HG03469 (cell line): Measurements from ENCODE around the gene ICOS.

Source experiments
- ATAC-seq: cut with Tn5 transposase; IDR thresholded peaks from one replicate; pipeline ENCODE4 v1.9.1; 2021; ENCODE audit warnings: mild to moderate bottlenecking, moderate library complexity, moderate number of reproducible peaks; ENCODE audit not compliant: unreplicated experiment

The ICOS gene

DNA sequence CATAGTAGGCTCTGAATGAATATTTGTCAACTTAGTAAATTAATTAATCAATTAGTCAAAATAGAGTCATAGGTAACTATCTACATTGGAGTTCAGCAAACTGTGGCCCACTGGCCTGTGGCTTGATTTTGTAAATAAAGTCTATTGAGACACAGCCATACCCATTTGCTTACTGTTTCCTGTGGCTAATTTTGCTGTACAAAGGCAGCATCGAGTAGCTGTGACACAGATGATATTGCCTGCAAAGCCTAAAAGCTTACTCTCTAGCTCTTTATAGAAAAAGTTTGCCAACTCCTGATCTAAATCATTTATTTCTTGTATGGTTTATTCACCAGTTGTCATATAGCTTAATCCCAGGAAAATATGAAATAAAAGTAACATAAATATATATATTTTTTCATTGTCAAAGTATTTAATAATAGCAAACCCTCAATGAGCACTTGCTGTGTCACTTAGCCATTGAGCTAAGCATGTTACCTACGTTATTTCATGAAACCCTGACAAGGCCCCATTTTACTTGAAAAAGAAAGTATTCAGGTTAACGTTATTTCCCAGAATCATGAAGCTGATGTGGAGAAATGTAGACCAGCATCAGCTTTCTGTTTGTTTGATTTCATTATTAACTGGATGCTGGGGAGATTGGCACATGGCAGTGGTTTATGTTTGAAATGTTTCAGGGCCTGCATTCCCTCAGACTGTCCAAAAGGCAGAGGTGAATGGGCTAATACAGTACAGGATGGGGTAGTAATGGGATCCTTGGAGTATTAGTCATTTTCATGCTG lies 69.6 kb downstream of the ICOS start:
- ATAC-seq: no peak

- ATAC-seq: no peak
Observed at GRCh38 chr2:204008352-204008751, 71.8 kb downstream of the ICOS start.

GRCh38 chr2:204010628-204011560 lies 74.3 kb downstream of the ICOS start:
- ATAC-seq: no peak
